Mammary epithelial cell (primary cell): ENCODE data around the gene MICALL2.

Experiments used
- CTCF ChIP-seq, 2 donors: IDR thresholded peaks in 1 of 2; conservative IDR thresholded peaks in 1 of 2; 2 replicates each; pipeline ENCODE4 v1.5.1; 2011 to 2012; ENCODE audit warnings: inconsistent platforms in 2 of 2, low read length in 2 of 2, mild to moderate bottlenecking in 2 of 2, control low read depth in 1 of 2, low read depth in 1 of 2; ENCODE audit not compliant: insufficient read depth in 1 of 2; ENCODE audit errors: extremely low read depth in 1 of 2
- EZH2 ChIP-seq: IDR thresholded peaks from 2 replicates; pipeline ENCODE4 v1.6.1; 2012; ENCODE audit warnings: low read length, inconsistent platforms, borderline replicate concordance

DNA sequence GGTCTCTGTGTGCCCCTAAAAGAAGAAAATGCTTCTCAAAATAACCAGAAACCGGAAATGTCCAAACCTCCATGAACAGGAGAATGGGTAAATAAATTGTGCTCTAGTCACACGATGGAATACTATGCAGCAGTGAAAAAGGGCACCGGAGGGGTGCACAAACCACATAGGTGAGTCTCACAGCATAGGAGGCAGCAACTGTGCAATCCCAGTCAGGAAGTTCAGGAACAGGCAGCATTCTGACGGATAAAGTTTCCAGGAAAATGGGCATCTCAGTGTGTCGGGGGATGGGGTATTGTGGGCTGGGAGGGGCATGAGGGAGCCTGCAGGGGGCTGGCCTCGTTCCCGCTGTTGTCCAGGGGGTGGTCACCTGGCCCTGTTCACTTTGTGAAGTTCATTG is 63.1 kb downstream of the MICALL2 start:
- TF ChIP-seq CTCF (conservative IDR thresholded peaks at IDR 0.05 in 1 of 2, IDR thresholded peaks at IDR 0.05 in 1 of 2; ENCODE audit: extremely low read depth in 1 of 2, insufficient read depth in 1 of 2, low read depth in 1 of 2, low read length in 2 of 2) = no peak
- TF ChIP-seq EZH2 = no peak
